A549 (cell line): Measurements from ENCODE around the gene TNIK.

Source experiments
- CHD2 ChIP-seq: fragments of 150-350 bp; IDR thresholded peaks from 2 replicates; pipeline ENCODE4 v1.6.1; 2014; ENCODE audit warnings: low read length; ENCODE audit not compliant: partially characterized antibody
- EP300 ChIP-seq, 2 experiments: fragments of >200 bp; sonication (Bioruptor Twin); formaldehyde crosslinking; IDR thresholded peaks; 2 replicates in 1 of 2; 3 replicates in 1 of 2; pipeline ENCODE4 v1.6.1; 2016 to 2017
- POLR2A ChIP-seq: IDR thresholded peaks from 2 replicates; pipeline ENCODE4 v1.6.1; 2012; ENCODE audit warnings: mild to moderate bottlenecking, low read length
- RARB ChIP-seq: fragments of 250-450 bp; sonication (Bioruptor Pico); IDR thresholded peaks from 2 replicates; pipeline ENCODE4 v1.8.0; 2021; ENCODE audit warnings: mild to moderate bottlenecking, moderate library complexity
- TF ChIP-seq, protein P1 (sequence below): fragments of >200 bp; sonication (Bioruptor Twin); formaldehyde crosslinking; IDR thresholded peaks from 3 replicates; pipeline ENCODE4 v1.5.1; 2016

DNA sequence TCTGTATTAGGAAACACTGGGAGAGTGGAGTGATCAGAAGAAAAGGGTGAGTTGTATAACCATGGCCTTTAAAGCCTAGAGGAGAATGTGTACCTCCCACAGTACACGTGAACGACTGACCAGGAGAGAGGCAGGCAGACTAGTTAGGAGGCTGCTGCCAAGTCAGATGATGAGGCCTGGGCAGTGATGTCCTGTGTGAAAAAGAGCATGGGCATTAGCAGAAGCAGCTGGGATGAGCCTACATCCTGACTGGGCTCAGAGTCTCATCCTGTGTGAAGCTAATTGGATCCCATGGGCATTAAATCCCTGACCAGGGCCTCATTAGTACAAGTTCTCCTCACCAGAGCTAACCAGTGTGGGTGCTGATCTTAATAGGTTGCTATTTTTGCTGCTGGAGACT is 344.5 kb downstream of the TNIK start:
- TF ChIP-seq, protein P1, sequence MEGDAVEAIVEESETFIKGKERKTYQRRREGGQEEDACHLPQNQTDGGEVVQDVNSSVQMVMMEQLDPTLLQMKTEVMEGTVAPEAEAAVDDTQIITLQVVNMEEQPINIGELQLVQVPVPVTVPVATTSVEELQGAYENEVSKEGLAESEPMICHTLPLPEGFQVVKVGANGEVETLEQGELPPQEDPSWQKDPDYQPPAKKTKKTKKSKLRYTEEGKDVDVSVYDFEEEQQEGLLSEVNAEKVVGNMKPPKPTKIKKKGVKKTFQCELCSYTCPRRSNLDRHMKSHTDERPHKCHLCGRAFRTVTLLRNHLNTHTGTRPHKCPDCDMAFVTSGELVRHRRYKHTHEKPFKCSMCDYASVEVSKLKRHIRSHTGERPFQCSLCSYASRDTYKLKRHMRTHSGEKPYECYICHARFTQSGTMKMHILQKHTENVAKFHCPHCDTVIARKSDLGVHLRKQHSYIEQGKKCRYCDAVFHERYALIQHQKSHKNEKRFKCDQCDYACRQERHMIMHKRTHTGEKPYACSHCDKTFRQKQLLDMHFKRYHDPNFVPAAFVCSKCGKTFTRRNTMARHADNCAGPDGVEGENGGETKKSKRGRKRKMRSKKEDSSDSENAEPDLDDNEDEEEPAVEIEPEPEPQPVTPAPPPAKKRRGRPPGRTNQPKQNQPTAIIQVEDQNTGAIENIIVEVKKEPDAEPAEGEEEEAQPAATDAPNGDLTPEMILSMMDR: no peak
- TF ChIP-seq CHD2 (no peak), POLR2A (no peak), RARB (CRISPR knock-in tag) (no peak), EP300 (IDR thresholded peaks at IDR 0.05) (no peak)
